HS-5 (cell line): Measurements from ENCODE around the gene COX5B.
A peak's percentile ranks its signal among the peaks of the same experiment; 100 is the strongest.
"Not testable (repeated sequence)": the region's sequence is repeated elsewhere in the genome, so short reads cannot be mapped to it uniquely, and the experiment has no call there.

ENCODE experiments used
- DNase-seq: peaks from one replicate; pipeline ENCODE4 v3.0.0-alpha.2; 2012; ENCODE audit warnings: low read depth

The COX5B gene

DNA sequence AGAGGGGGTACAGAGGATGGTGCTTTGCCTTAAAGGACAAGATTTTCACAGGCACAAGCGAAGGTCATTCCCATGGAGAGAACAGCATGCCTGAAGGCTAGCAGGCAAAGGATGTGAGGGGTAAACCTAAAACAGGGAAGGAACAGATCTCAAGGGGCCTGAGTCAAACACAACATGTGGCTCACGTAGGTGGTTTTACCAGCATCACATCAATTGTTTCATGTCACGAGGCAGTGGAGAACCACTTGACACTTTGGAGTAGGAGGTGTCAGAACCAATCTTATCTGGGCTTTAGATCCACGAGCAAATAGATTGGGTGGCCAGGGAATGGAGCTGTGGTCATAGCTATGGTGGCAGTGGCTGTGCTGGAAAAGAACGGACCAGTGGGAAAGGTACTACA, 8.4 kb downstream of the COX5B start:
- DNase-seq = no peak

DNA sequence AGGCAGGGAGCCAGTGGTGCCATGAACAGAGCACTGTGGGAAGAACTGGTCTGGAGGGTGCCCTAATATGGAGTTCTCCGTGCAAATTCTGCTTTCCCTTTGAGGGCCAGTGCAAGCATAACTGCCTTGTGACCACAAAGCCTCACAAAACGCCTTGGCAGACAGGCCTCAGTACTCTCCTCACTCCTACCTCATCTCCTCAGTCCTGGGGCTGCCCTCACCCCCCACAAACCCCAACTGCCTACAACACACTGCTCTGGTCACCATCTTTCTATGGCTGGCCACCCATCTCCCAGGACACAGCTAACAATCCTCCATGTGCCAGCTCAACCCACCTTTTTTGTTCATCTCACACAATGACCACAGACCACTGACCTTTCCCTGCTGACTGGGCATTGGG, 8.9 kb downstream of the COX5B start:
- no peak for DNase-seq

DNA sequence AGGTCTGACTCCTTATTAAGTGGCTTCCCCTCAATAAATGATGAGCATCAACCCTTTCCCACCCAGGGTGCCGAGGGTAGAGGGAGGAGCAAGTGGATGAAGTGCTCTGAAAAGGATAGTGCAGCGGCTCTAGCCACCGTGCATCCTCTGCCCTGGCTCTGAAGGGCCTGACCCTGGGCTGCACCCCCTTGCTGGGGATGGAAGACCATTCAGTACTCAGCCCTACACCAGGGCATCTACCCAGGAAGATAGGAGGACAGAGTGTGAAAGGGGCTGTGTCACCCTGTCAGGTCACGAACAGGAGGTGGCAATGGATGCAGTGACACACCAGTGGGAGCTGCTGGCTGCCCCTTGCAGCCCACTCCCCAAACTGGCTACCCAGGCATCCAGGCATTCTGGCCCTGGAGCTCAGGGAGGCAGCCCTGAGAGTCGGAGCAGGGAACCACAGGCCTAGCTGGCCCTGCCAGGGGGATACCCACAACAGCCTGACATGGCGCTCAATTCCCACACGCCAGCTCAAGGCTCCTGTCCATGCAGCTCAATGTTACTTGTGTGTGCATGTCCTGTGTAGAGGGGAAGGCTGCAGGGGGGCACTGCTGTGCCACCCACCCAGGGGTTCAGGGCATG, 10.4 kb downstream of the COX5B start:
- no peak for DNase-seq

DNA sequence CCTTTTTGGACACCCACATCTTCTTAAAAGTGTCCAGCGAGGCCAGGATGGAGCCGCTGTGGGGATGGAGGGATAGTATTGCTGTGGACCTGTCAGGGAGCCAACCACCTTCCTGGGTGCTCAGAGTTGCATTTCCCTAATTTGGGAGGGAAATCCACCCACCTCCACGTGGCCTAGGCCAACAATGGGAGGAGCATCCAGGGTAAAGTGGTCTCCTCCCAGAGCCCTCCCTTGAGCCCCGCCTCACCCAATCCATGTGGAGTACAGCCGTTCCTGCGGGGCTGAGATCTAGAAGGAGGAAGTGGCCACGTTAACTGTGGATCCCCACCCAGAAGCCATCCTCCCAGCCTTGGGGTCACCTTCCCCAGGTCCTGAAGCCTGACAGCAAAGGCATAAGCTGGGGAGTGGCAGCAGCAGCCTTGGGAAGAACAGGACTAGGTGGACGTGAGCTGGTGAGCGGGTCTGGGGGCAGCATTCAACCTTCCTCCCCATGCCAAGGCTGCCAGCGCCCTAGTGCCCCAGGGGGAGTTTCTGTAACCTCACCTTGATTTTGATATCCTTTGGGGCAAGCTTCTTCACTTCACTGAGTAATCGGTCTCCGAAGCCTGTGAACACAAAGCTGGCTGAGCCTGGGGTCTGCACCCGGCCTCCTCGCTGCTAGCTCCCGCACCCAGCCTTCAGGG, 11.2 kb downstream of the COX5B start:
- DNase-seq = no peak

GRCh38 chr2:97657986-97658690, 12.3 kb downstream of the COX5B start:
- DNase-seq = no peak

DNA sequence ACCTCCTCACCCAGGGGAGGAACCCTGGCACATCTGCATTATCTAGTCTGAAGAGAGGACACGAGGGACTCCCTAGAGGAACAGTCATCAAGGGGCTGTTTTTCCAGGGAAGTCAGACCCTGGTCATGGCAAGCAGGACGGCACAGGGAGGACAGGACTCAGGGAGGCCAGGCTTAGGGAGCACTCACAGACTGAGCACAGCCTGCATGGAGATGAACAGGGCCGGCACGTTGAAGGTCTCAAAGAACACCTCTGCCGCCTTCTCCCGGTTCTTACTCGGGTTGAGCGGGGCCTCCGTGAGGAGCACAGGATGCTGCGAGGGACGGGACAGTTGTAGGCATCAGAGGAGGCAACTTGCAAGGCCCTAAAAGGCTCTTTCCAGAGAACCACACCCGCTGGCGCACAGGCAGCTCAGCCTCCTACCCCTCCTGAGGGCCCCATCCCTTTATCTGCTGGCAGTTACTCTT, 12.9 kb downstream of the COX5B start:
- DNase-seq = no peak

DNA sequence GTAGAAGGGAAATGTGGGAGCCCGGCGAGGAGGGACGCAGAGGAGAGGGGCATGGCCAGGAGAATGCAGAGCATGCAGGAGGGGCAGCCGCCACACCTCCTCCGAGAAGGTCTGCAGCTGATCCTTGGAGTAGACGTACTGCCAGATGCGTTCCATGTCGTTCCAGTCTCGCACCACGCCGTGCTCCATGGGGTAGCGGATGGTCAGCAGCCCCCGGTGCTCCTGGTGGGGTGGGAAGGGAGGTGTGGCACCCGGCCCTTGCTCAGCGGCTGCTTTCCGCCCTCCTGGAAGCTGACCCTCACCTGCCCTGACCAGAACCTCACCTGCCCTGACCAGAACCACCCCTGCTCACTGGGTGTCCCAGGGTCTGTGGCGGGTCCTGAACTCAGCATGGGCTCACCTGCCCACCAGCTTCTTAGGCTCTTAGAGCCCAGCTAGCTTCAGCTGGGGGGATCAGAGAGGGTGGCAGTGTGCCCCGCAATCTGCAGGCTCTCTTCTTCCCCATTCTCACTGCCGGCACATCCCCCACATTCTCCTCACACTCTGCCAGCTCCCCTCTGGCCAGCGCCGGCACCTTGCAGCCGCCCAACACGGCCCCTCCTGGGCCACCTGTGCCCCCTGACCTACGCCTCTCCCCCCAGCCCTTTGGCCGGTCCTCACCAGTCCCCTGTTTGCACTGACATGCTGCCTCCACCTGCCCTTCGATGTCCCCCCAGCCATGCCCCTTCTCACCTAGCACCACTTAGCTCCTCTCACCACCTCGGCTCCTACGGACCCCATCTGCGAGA, 13.6 kb downstream of the COX5B start:
- DNase-seq = no peak

GRCh38 chr2:97660044-97660774, 14.3 kb downstream of the COX5B start:
- DNase-seq = no peak

- no peak for DNase-seq
Measured at GRCh38 chr2:97660775-97661389, 15.0 kb downstream of the COX5B start.

GRCh38 chr2:97661927-97662326, 16.1 kb downstream of the COX5B start:
- DNase-seq = no peak

DNA sequence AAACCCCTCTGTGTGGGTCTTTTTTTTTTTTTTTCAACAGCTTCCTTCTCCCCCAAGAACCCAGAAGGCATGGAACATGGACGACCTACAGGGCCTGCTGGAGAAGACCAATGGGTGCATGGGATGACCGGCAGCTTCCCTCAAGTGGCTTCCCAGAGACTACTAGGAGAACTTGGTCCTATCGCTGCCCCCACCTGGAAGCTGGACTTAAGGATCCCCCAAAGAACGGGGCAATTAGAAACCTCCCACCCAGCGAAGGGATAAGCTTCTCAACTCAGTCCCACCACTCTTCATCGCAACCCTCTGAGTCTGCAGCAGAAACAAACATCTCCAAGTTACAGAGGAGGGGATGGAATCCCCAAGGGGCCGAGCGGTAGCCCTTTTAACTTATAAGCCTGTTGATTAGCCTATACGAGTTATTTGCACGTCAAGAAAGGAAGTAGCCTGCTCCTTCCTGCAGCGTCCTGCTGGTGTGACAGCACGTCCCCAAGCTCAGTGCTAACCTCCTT, 16.6 kb downstream of the COX5B start:
- DNase-seq = no peak

DNA sequence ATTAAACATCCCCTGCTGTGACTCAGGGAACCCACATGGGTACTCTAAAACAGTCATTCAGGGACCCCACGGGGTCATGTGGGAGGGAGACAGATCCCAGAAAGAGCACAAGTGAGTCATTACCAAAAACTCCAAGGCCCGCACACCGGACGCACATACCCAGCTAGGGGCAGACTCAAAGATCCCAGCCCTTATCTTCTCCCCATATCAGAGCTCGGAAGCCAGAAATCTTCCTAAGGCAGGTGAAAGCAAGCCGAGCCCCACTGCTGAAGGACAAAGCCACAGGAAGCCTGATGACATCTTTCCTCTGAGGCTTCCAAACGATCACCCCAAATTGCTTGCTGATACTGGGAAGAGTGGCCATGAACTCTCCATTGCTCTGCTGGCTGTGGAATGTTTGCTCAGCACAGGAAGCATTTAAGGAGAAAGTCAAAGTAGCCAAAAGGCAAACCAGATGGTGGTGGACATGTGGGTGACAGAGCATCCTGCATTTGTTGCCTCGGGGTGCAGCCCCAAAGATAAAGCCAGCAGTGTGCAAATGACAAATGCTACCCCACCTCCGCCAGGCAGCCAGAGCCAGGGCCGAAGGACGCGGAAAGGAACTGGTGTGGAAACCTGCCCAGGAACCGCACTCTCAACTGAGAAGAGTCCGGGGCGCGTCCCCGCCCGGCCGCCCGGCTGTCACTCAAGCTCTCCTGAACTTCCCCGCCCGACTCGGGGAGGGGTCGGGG, 17.2 kb downstream of the COX5B start:
- peak; percentile 100 for DNase-seq

DNA sequence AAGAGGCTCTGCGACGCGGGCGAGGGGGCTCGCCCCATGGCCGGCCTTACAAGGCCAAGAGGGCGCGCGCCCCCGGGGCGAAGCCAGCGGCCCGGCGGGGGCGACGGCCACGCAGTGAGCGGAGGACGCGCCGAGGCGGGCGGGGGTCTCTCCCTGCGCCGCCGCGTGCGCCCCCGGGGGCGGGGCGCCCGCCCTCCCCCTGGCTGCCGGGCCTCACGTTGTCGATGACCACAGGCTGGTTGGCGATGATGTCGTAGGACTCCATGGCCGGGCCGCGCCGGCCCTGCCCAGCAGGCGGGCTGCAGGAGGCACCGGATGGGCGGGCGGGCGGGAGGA, 17.7 kb downstream of the COX5B start:
- no peak for DNase-seq

DNA sequence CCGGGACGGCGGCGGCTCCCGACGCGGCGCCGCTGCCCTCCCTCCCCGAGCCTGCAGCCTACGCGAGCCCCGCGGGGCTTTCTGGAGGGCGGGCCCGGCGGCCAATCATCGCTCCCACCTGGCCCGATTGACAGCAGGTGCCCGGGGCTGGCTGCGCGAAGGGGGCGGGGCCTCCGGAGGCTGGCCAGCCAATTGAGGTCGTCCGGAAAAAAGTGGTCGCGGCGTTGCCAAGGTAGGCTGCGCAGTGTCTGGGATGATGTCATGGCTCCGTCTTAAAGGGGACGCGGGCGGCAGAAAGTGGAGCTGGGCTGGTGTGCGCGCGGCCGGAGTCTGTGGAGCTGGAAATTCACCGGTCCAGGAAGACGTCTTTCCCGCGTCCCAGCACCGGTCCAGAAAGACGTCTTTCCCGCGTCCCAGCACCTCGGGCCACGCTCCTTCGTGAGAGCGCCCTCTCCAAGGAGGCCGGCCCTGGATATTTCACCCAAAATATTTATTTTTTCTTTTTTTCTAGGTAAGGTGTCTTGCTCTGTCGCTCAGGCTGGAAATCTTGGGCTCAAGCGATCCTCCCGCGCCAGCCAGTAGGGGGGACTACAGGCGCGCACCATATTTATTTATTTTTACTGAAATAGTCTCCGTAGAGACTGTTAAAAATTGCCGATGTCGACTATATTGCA, 18.2 kb downstream of the COX5B start, which contains the start of gene ACTR1B:
Gene ACTR1B (minus strand): TSS at position 83 of the 674 bp plus-strand sequence. CDS start 154 bp downstream, outside the sequence.
- peak; percentile 100 for DNase-seq

DNA sequence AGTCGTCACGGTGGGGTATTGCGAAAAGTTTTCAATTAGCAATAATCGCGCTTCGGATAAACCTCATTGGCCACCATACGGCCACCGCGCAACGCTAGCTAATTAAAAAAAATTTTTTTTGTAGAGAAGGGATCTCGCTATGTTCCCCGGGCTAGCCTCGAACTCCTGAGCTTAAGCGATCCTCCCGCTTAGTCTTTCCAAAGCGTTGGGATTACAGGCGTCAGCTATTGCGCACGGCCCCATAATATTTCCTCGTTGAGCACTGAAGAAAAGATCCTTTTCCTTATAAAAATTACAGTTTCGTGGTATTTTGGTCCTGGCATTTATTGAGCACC, 18.7 kb downstream of the COX5B start:
- no peak for DNase-seq

- DNase-seq = no peak
Measured at GRCh38 chr2:97669448-97669847, 23.6 kb downstream of the COX5B start, which contains the start of gene C2orf92. C2orf92 (plus strand) TSS chr2:97669713; CDS start chr2:97669789, 76 bp downstream.

DNA sequence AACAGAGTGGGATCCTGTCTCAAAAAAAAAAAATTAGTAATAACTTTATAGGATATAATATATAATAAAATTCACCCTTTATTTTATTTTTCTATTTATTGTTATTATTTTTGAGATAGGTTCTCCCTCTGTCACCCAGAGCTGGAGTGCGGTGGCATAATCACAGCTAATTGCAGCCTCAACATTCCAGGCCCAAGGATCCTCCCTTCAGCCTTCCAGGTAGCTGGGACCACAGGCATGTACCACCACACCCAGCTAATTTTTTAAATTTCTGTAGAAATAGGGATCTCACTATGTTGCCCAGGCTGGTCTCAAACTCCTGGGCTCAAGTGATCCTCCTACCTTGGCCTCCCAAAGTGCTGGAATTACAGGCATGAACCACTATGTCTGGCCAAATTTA, 24.6 kb downstream of the COX5B start:
- DNase-seq = no peak

DNA sequence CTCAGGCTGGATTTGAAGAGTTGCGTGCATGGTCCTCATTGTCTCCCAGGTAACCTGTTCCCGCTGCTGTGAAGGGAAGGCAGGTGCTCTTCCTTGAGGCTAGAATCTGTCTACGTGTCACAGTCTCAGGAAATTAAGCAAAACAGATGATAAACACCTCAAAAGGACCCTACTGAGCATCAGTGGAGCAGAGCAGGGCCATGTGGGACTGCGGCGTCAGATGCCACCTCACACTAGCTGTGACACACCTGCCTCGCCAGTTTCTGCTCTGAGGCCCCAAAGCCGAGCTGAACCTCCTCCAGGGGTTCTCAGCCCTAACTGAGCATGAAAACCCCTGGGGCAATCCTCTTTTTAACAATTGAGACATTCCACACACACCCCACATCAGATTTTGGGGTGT, 25.7 kb downstream of the COX5B start:
- DNase-seq = no peak

- DNase-seq = not testable (repeated sequence)
Measured at GRCh38 chr2:97672606-97673140, 26.8 kb downstream of the COX5B start.
